ENCODE data around the gene MSI2.
A peak's percentile ranks its signal among the peaks of the same experiment; 100 is the strongest.

The MSI2 gene

DNA sequence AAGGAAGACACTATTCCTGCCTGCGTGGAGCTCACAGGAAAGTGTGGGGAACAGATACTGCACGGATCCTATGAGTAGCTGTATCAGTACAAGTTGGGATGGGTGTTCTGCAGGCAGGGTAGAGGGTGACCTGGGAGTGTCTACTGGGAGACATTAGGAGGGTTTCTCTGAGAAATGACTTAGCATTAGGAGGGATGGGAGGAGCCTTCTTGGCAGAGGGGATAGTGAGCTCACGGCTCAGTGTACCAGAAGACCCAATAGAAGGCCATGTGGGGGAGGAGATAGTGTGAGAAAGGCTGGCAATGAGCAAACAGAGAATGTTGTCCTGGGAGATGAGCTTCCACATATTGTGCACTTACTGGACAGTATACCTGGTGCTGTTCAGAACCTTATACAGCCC lies 109.1 kb downstream of the MSI2 start:
- no peak for DNase-seq

DNA sequence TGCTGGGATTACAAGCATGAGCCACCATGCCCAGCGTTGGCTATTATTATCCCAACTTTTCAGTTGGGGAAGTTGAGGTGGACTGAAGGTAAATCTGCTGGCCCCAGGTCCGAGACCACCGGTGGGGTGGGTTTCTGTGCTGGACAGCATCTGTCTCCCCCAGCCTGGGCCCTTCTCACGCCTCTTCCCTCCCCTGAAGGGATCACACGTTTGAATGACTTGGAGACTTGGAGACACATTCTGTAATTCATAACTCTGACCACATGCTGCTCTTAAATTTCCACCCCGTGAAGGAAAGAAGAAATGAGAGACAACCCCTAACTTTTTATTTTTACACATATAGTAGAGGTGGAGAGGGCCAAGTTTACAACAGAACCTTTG lies 109.8 kb downstream of the MSI2 start:
- DNase-seq = no peak

DNA sequence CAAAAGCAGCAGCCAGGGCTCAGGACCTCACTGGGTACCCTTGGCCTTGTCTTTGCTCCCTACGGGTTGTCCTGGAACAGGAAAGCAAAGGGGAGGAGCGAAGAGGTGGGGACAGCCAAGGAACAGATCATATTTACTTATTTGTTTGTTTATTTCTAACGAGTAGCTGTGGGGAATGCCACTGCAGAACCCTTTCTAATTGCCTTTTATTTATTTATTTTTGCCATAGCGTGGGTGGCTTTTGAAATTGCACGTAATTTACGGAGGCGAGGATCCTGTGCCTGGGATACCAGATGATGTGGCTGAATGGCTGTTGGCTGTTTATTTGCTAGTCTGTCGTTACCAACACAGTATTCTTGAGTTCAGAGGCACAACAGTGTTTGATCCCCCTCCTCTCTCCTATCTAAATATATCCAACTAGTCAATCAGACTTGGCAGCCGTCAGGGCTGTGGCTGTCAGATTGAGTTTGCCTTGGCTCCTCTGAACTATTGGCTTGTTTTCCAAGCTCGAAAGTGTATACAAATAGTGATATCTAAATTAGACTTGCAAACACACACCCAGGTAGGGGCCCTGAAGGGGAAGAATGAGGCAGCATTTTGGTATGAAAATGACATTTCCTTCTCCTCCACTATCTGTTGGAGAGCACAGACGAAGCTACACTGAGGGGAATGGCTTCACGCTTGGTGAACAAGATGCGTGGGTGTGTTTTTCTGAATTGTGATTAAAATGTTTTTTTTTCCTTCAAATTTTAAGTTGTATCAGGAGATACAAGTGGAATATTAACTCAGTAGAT lies 110.4 kb downstream of the MSI2 start:
- peak in 3 of 56 donors; percentile 5 to 38 (median 31) for DNase-seq

DNA sequence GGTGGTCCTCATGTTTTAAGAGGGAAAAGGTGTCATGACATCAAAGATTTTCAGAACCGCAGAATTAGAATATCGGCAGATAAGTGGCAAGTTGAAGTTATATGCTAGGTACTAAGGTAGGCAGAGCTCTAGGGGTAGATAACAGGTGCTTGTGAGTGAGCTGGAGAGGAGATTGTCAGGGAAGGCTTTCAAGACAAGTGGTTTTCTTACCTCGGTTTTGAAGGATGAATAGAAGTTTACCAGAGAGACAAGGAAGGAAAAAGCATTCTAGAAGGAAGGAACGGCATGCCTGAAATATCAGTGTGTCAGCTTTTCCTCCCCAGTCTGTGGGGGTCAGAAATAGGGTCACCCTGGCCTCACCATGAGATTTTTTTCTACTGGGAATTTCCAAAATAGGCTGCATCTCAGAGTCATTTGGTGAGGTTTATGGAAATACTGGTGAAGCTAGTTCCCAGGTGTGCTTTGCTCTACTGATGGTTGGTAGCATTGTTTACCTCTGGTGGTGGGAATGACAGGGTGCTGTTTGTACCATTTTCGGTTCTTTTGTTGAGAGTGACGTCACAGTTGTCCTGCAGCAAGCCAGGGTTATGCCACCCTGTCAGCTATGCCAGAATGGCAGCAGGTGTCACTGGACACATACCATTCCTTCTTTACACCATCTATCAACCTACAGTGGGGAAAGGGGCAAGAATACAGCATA lies 112.5 kb downstream of the MSI2 start:
- no peak for DNase-seq

DNA sequence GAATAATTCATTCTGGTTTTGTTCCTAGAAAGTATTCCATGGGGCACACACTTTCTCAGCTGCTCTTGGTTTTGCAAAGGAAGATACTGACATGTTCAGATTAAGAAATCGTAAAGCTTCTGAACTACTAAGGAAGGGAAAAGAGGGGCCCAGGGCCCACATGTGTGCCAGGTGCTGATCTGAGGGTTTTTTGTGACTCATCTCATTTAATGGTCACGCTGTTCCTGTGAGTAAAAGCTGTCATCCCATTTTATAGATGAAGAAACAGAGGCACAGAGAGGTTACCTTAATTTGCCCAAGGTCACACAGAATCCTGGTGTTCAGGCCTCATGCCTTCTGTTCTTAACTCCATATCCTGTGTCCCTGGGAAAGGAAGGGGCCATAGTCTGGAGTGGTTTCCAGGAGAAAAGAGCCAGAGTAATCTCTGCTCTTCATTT lies 113.2 kb downstream of the MSI2 start:
- no peak for DNase-seq

DNA sequence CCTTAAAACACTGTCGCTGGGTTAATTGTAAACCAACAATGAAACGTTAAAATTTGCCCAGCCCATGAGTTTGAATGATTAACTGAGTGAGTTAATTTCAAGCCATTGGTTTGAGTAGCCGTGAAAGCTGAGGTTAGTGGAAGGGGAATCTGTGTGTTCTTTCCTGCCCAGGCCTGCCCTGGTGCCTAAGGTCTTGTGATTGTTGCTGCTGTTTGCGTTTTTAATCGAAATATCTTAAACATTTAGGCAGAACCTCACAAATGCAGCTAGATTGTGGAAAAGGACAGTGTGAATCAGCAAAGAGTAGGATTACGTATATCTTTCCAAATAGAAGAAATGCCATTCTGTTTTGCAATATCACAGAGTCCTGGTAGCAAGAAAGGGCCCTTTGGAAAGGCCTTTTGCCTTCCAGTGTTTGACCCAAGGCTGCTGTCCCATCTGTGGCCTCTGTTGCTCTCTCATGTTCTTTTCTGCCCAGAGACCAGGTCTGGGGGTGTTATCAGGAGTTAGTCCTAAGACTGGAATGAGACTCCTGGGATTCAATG lies 113.8 kb downstream of the MSI2 start:
- DNase-seq = no peak

DNA sequence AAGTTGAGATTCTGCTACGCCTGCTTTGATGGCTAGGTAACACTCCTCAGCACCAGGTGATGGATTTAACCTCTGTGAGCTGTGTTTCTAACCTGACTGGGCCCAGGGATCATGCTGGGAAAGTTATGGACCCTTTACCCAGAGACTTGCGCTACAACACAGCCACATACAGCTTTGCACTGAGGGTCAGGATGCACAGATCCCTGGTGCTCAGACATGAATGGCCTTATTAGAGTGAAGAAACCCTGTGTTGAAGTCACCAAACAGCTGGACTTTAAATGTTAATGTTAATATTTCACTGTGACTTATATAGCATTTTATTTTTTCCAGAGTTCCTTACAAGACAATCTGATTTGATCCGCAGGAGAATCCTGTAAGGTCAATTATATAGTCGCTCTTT lies 114.3 kb downstream of the MSI2 start:
- DNase-seq = no peak

DNA sequence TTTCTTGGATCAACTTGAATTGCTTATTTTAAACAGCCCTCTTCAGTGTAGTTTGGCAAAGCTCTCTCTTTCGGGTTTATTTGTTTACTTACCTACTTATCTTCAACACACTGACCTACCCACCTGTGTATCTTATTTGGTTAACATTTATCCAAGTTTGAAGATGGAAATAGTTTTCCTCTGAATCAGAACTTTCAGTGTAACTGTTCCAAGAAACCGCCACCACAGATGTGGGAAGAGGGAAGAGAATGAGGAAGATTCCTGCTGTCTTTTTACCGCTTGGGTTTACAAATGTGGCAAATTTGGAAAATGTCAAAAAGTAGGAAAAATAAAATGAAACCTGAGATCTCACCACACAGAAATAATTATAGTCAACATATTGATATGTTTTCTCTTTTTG lies 115.8 kb downstream of the MSI2 start:
- DNase-seq = no peak

DNA sequence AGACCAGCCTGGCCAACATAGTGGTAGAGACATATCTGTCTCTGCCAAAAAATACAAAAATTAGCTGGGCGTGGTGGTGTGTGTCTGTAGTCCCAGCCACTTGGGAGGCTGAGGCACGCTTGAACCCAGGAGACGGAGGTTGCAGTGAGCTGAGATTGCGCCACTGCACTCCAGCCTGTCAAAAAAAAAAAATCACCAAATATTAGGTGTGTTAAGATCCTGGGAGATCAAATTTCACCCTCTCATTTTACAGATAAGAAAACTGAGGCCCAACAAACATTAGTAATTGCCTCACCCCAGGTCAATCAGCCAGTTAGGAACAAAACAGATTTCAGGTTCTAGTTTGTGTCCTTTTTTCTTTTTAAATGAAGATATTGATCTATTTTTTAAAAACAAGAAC lies 116.7 kb downstream of the MSI2 start:
- no peak for DNase-seq

DNA sequence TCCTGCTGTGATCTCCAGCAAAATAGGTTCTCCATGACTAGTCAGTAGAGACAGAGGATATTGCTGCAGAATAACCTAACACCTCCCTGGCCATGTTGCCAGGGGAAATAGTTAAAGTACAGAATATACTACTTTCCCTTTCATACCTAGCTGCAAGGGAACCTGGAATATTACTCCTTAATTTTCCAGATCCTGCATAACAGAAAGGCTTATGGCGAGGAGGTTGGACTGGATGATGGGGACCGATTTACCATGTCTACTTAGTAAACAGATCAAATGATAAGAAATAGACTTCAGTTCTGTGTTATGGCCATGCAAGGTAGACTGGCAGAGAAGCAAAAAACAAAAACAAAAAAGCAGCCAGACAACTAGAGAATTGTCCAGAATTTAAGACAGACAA lies 117.4 kb downstream of the MSI2 start:
- no peak for DNase-seq

DNA sequence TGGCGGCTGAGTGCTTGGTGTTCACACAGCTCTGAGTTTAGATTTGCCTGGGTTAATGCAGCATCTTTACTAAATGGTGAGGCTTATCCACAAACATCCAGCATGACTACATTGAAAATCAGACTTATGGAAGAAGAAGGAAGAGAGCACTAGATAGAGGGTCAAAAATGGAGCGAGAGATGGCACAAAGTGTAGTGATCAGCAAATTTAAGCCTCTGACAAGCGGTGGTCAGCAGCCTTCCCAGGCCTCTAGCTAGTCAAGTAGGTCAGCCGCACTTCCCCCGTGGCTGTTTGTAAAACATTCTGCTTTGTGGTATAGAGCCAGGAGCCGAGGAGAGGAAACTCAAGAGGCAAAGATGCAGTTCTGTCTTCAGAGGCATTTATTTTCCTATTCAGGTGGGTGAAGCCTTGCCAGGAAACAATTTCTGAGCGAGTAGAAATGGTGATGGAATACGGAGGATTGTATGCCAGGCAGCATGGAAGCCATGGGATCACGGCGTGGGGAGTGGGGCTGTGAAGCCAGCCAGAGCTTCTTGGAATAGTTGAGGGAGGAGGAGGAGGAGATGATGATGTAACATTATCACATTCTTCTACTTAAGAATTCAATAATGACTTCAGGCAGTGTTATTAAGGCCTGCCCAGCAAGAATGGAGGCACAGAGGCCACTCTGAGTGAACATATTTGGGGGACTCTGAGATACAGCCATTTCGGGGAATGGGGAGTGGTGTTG lies 118.9 kb downstream of the MSI2 start:
- no peak for DNase-seq

DNA sequence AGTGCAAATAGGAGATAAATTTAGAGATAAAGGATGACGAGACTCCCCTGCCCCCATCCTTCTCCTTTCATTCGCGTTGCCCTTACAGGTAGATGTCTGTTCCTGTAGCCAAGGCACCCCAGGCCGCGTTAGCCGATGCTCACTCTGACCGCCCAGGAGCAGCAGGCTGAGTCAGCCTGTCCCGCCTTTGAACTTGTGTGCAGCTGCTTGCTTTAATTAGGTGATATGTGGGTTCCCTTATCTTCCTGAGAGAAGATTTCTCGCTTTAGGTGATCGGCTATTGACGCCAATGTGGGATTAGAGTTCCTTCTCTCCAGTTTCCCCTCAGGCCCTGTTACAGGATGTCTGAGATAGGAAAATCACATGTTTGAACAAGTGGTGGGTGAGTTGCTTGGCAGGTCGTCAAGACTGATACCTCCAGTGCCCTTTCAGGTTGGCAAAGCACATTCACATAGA lies 119.5 kb downstream of the MSI2 start:
- no peak for DNase-seq

DNA sequence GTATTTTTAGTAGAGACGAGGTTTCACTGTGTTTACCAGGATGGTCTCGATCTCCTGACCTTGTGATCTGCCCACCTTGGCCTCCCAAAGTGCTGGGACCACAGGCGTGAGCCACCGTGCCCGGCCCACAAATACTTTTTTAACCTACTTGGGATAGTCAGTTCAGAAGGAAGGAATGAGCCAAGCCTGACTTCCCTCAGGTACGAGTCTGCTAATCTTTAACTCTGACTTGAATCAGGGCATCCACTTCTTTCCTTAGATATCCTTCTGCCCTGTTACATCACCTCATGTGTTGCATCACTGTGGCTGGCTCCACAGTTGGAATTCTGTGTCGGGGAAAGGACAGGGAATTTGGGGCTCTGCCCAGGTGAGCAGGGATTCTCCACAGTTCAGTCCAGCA lies 120.8 kb downstream of the MSI2 start:
- DNase-seq = no peak

DNA sequence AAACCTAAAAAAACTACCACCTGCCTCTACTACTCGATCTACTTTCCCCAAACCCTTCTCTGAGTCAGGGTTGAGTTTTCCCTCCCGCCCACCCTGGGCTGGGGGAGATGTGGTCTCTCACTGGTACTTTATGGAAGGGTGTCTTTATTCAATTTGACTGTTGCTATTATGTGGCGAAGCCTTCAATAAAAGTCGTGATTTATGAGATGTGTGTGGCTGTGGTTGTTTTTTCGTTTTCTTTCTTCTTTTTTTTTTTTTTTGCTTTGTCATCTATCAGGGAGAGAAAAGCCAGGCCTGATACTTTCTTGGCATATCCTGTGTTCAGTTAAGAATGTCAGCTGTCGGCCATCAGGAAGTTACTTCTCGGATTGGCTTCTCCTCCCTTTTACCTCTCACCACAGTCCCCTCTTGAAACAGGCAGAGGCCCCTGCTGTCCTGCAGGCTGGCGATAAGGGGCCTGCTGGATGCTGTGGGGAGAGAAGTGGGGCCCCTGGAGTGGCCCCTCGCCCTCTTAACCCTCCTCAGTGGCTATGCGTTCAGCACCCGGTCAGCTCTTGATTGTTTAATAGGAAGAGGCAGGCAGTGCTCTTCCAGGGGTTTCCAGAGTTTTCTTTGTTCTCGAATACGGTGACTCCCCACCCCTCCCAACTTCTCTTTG lies 123.0 kb downstream of the MSI2 start:
- peak in 1 of 56 donors; percentile 17 for DNase-seq

DNA sequence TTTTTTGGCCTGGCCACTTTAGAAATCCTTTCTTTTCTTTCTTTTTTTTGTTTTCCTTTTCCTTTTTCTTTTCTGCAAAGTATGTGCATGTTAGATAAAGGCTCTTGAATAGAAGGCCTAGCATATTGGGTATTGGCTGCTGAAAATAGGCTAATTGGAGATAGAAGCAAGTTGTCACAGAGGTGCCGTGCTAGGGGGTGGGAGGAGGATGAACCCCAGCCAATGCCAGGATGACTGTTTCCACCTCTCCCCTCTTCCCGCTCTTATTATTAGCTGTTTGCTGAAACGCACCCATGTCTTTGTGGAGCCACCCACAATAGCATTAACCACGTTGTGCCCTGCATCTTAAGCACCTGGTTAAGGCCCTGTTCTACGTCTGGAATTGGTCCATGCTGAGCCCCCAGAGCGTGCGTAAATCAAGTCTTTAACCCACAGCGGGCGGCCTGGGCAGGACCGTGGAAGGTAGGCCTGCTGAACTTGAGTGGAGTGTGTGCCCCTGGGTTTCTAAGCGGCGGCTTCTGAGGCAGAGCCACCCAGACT lies 123.6 kb downstream of the MSI2 start:
- DNase-seq = peak in 1 of 56 donors; percentile 25

DNA sequence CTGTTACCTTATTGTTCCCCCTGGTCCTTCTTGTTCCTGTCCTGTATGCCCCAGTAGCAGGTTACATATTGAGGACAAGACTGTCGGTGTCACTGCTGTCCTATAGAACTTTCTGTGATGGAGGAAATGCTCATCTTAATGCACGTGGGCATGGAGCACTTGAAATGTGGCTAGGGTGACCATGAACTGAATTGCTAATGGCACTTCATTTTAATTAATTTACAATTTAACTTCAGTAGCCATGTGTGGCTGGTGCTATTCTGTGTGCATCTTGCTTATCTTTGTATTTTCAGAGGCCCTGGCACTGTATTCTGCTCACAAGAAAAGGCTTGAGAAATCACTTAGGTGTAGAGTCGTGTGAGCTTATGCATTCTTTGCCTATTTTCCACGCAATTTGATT lies 125.2 kb downstream of the MSI2 start:
- no peak for DNase-seq

DNA sequence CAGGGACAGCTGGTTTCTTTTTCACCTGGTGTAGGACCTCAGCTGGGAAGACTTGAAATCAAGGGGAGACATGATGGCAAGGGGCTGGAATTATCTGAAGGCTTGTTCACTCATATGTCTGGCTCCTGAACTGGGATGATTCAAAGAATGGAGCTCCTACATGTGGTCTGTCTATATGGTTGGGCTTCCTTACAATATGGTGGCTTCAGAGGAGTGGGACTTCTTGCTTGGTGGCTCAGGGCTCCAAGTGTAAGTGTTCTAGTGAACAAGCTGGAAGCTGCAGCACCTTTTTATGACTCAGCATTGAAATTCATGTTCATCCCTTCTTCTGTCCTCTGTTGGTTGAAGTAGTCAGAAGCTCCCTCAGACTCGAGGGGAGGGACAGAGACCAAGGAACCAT lies 127.9 kb downstream of the MSI2 start:
- no peak for DNase-seq

DNA sequence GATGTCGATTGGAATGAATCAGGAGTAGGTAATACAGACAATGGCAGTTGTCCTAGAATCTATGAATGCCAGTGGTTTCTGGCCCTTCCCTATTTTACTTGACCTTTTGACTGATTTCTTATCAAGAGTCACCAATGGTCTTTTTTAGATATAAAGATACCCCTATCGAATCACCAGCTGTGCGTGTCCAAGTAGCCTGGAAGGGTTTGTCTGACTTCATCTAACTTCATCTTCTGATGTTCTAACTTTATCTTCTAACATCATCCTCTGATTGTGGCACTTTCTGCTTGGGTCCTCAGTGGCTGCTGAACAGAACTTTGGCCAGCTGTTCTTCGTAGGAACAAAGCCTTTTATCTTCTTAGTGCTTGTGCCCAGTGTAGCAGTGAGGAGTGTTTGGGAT lies 129.7 kb downstream of the MSI2 start:
- no peak for DNase-seq

DNA sequence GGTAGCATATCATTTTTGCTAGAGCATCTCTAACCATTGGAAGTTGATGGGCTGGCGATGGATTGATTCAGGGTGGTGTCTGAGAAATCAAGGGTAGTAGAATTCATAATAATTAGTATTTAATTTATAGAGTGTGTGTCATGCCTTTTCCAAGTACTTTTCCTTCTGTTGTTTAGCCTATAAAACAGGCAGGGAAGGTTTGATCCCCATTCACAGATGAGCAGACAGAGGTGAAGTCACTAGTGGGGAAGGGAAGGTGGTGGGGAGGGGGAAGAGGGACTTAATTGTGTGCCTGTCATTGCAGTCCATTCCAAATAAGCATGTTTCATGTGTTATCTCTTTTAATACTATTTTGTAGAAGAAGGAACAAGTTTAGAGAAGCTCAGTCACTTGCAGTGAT lies 131.3 kb downstream of the MSI2 start:
- no peak for DNase-seq

DNA sequence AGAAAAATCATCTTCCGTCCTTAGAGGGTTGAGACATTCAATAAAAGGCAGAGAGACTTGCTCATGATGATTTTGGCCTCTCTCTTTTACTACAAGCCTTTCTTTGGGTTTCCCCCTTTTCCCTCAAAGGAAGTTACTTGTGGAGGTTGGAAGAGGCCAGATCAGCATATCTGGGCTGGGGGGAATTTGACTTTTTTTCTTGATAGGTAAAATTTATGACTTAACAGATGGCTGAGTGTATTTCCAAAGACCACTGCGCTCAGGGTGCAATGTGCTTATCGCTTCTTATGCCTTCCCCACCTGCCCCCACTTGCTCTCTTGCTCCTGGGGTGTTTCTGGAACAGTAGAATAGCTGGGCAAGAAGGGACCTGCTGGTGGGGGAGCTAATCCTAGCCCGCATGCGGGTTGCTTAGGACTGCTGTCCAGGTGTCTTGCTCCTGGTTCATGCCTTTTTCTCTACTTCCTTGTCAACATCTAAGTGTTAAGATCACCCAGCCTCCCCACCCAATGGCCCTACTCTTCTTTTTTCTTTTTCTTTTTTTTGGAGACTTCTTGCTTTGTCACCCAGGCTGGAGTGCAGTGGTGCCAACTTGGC lies 131.9 kb downstream of the MSI2 start:
- DNase-seq = no peak

DNA sequence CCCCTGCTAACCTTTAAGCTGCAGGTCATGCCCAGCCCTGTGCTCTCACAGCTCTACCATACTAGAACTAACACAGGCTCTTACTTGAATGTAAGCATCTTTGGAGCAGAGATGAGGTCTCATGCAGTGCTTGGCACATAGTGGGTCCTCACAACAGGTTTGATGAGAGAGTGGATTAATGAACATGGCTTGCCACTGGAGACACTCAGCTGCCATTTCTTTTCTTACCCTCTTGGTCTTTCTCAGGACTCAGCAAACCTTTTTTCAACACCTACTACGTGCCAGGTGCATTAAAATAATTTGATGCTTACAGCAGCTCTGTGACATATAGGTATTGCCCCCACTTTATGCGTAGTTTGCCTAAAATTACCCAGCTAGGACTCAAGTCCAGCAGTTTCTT lies 133.2 kb downstream of the MSI2 start:
- no peak for DNase-seq

Measured in amygdala (tissue), 56 donors.